NCI-H345 treated with DMSO at 0.1 percent for 48 hours (cell line): ENCODE measurements around the gene EVI5.
"Not testable (repeated sequence)": the region's sequence is repeated elsewhere in the genome, so short reads cannot be mapped to it uniquely, and the experiment has no call there.

Experiments used
- DNase-seq: peaks from one replicate; lab custom pipeline; 2025; ENCODE audit not compliant: unreplicated experiment; lab: John Stamatoyannopoulos, UW

The EVI5 gene

GRCh38 chr1:92792340-92792782 lies 7.5 kb upstream of the EVI5 start:
- DNase-seq: no peak

- no peak for DNase-seq
Observed at GRCh38 chr1:92791487-92792066, 6.7 kb upstream of the EVI5 start.

- DNase-seq: no peak
Observed at GRCh38 chr1:92790867-92791266, 6.0 kb upstream of the EVI5 start.

GRCh38 chr1:92790081-92790480 lies 5.2 kb upstream of the EVI5 start:
- DNase-seq: no peak

GRCh38 chr1:92786111-92786901 lies 1.4 kb upstream of the EVI5 start:
- DNase-seq: no peak

GRCh38 chr1:92784021-92784638 lies 778 bp downstream of the EVI5 start:
- peak; percentile 7 for DNase-seq

GRCh38 chr1:92783550-92783949 lies 1.4 kb downstream of the EVI5 start:
- DNase-seq: not testable (repeated sequence)

GRCh38 chr1:92778376-92778775 lies 6.5 kb downstream of the EVI5 start:
- DNase-seq: no peak

GRCh38 chr1:92774407-92774806 lies 10.5 kb downstream of the EVI5 start:
- no peak for DNase-seq

- not testable (repeated sequence) for DNase-seq
Observed at GRCh38 chr1:92773749-92774148, 11.2 kb downstream of the EVI5 start.

- no peak for DNase-seq
Observed at GRCh38 chr1:92769856-92770255, 15.1 kb downstream of the EVI5 start.

- no peak for DNase-seq
Observed at GRCh38 chr1:92768915-92769314, 16.0 kb downstream of the EVI5 start.

GRCh38 chr1:92768296-92768695 lies 16.6 kb downstream of the EVI5 start:
- DNase-seq: no peak

GRCh38 chr1:92764116-92764515 lies 20.8 kb downstream of the EVI5 start:
- DNase-seq: no peak

GRCh38 chr1:92762355-92762754 lies 22.6 kb downstream of the EVI5 start:
- DNase-seq: no peak

GRCh38 chr1:92759361-92759760 lies 25.5 kb downstream of the EVI5 start:
- DNase-seq: no peak

- no peak for DNase-seq
Observed at GRCh38 chr1:92756537-92756936, 28.4 kb downstream of the EVI5 start.

GRCh38 chr1:92755541-92756461 lies 29.1 kb downstream of the EVI5 start:
- DNase-seq: no peak

- no peak for DNase-seq
Observed at GRCh38 chr1:92754719-92755050, 30.2 kb downstream of the EVI5 start.

- DNase-seq: no peak
Observed at GRCh38 chr1:92754000-92754718, 30.7 kb downstream of the EVI5 start.

- no peak for DNase-seq
Observed at GRCh38 chr1:92752719-92753118, 32.2 kb downstream of the EVI5 start.
